HG02943 (cell line): ENCODE measurements around the gene VEZF1.

ENCODE experiments used
- ATAC-seq: cut with Tn5 transposase; IDR thresholded peaks from one replicate; pipeline ENCODE4 v1.9.1; 2021; ENCODE audit warnings: mild to moderate bottlenecking, low read depth, moderate library complexity; ENCODE audit not compliant: unreplicated experiment

Gene VEZF1

DNA sequence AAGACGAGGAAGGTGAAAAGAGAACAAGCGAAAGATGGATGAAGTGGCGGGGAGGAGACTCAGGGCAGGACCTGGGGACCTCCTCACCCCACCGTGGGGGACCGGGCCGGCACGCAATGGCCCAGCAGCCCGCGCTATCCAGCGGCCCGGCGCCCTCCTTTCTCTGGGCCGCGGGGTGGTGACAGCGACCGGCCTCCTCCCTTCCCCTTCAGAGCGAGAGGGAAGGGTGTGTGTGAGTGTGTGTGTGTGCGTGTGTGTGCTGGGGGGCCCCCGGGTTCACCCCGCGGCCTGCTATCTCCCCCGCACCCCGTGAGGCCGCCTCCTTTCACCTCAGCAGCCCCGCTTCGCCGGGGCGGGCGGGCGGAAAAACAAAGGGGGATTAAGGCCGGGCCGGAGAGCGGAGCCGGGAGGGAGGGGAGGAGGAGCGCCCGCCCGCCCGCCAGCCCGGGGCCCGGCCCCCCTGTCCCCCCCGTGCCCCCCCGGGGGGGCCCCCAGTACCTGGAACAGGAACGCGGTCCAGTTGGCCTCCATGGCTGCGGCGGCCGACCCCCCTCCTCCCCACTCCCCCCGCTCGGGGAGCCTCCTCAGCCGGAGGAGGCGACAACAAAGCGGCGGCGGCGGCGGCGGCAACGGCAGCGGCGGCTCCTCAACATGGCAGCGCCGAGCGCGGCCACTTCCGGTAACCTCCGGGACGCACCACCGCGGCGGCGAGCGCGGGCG lies at the start of gene VEZF1:
Gene VEZF1 (minus strand): TSS at position 674 of the 720 bp plus-strand sequence. CDS start 143 bp downstream, at position 531.
- peak; percentile 44 for ATAC-seq

GRCh38 chr17:58032691-58033415 lies 44.8 kb upstream of the VEZF1 start:
- no peak for ATAC-seq

GRCh38 chr17:58028578-58028977 lies 40.5 kb upstream of the VEZF1 start:
- no peak for ATAC-seq

GRCh38 chr17:58020401-58020800 lies 32.3 kb upstream of the VEZF1 start:
- ATAC-seq, result no peak

- no peak for ATAC-seq
Observed at GRCh38 chr17:58019521-58019920, 31.5 kb upstream of the VEZF1 start.

- ATAC-seq, result no peak
Observed at GRCh38 chr17:58019039-58019438, 31.0 kb upstream of the VEZF1 start.

- no peak for ATAC-seq
Observed at GRCh38 chr17:58010067-58010799, 22.2 kb upstream of the VEZF1 start.

- ATAC-seq, result peak; percentile 13
Observed at GRCh38 chr17:58007781-58008706, 20.0 kb upstream of the VEZF1 start.

DNA sequence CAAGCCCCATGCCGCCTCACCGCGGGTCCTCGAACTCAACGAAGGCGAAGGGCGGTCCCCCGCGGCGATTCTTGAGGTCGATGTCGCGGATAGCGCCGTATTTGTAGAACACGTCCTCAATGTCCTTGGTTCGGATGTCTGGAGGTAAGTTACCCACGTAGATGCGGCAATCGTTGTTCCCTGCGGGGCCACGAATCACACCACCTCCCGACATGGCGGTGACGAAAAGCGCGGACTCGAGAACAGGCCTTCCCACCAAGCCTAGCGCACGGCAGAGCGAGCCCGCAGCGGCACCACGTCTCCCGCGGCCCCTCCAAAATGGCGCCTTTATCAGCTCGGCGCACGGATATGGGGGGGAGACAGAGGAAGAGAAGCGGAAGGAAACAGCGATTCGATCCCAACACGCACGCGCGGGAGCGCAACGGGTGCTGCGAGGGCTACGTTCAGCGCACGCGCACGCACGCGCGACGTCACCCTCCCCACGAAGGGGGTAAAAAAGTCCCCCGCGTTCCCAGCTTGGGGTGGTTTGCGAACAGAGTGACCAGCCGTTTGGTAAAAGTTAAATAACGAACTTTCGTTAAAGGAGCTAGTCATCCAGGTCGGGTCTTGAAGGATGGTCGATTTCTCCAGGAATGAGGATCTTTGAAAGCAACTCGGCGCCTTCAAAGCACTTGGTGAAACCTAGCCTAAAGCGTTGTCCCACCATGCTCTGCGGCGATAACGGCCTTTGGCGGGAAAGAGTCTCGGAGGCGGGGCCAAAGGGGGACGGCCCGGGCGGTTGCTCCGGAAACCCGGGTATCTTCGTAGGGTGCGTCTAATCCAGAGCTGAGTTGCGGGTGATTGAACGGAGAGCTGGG lies 19.1 kb upstream of the VEZF1 start, which contains the start of gene SRSF1:
Gene SRSF1 (minus strand): TSS at position 323 of the 857 bp plus-strand sequence. CDS start 109 bp downstream, at position 214.
- peak; percentile 85 for ATAC-seq

DNA sequence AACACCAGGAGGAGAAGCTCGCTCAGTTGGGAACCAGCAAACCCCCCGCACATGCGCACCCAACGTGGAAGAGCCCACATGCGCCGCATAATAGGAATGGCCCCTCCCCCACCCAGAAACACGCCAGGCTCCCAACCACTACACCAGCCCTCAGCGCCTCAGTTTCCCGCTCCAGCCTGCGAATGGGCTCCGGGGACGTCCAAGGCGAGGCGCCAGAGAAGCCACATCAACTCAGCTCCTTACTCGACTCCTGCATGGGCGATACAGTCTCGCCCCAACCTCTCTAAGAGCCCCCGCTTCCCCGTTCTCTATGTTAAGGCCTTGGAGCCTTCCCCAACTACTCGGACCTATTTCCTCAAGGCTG lies 18.5 kb upstream of the VEZF1 start:
- ATAC-seq, result peak; percentile 10

DNA sequence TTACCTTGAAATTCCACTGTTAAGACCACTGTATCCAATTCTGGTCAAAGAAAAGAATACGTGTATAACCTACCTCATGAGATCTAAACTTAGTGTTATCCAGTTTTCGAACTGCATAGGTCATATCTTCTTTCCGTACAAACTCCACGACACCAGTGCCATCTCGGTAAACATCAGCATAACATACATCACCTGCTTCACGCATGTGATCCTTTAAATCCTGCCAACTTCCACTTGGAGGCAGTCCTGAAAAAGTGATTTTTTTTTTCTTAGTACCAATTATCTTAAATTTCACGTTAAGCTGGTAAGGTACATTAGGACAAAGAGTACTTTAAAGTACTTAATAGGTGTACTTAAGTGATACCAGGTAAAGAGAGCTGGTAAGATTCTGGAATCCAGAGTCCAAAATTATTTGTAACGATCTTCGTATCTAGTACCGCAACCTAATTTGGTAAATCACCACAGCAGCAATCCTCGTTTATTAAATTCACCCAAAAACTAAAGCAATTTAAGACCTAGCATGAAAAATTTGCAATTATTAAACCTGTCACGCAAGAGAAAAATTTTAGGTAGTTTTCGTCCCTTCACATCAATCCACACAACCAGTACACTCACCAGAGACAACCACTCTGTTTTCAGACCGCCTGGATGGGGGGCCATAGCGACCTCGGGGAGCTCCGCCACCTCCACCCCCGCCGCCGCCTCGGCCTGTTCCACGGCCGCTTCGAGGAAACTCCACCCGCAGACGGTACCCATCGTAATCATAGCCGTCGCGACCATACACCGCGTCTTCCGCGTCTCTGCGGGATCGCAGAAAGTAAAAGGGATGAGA lies 17.9 kb upstream of the VEZF1 start:
- ATAC-seq, result no peak

GRCh38 chr17:58005031-58005727 lies 17.1 kb upstream of the VEZF1 start:
- no peak for ATAC-seq

- no peak for ATAC-seq
Observed at GRCh38 chr17:58004060-58004459, 16.0 kb upstream of the VEZF1 start.

GRCh38 chr17:58002973-58003372 lies 14.9 kb upstream of the VEZF1 start:
- ATAC-seq, result no peak

DNA sequence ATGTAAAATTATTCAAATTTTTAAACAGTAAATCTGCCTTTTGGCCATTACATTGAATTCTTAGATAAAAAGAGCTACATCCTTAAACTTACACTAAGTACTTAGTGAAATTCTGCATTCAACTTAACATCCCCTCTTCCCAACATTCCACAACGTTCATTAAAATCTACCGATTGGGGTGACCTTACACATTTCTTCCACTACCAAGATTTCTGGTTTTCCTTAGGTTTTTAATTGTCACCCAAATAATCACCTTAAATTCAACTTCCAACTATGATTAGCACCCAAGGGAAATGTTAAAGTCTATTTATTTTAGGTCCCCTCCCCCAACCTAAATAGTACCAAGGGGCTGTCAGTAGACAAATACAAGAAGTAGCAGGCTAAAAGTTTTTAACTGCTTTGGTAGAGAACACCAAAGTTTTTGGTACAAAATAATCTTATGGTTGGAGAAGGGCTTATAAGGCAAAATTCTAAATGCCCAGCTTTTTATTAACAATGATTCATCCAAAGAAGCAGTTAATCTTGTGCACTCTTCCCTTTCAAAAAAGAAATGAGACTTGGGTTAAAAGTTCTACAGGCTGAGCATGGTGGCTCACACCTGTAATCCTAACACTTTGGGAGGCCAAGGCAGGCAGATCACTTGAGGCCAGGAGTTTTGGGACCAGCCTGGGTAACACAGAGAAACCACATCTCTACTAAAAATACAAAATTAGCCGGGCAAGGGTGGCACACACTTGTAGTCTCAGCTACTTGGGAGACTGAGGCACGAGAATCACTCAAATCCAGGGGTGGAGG lies 14.3 kb upstream of the VEZF1 start:
- ATAC-seq, result no peak

- ATAC-seq, result no peak
Observed at GRCh38 chr17:58001461-58002124, 13.5 kb upstream of the VEZF1 start.
